NT2/D1 (cell line): ENCODE data around the gene SEL1L.
A peak's percentile ranks its signal among the peaks of the same experiment; 100 is the strongest.

Experiments
- DNase-seq: peaks from one replicate; pipeline ENCODE4 v3.0.0-alpha.2; 2011; ENCODE audit warnings: low read depth, low spot score
- H3K27me3 ChIP-seq: 2 replicates; pipeline ENCODE4 v1.6.0; 2011; ENCODE audit warnings: mild to moderate bottlenecking; ENCODE audit not compliant: insufficient read length, insufficient read depth
- H3K36me3 ChIP-seq: 2 replicates; pipeline ENCODE4 v1.6.1; 2011; ENCODE audit warnings: mild to moderate bottlenecking, low read length, mixed read lengths; ENCODE audit not compliant: insufficient read depth, insufficient read length
- H3K4me1 ChIP-seq: 2 replicates; pipeline ENCODE4 v1.5.1; 2011; ENCODE audit not compliant: insufficient read depth, insufficient read length
- H3K4me3 ChIP-seq: 2 replicates; pipeline ENCODE4 v1.5.1; 2011; ENCODE audit warnings: low read depth; ENCODE audit not compliant: insufficient read length
- H3K9ac ChIP-seq: 2 replicates; pipeline ENCODE4 v1.6.0; 2011; ENCODE audit warnings: low read depth; ENCODE audit not compliant: insufficient read length
- H3K9me3 ChIP-seq: 2 replicates; pipeline ENCODE4 v1.5.1; 2011; ENCODE audit warnings: mild to moderate bottlenecking, low read length; ENCODE audit not compliant: insufficient read depth
- SUZ12 ChIP-seq: IDR thresholded peaks from 2 replicates; pipeline ENCODE4 v1.6.1; 2011; ENCODE audit not compliant: insufficient read length, insufficient read depth; ENCODE audit errors: extremely low read depth
- YY1 ChIP-seq: IDR thresholded peaks from 2 replicates; pipeline ENCODE4 v1.6.1; 2011; ENCODE audit not compliant: insufficient read length, insufficient read depth
- ZNF274 ChIP-seq: IDR thresholded peaks from 2 replicates; pipeline ENCODE4 v1.6.1; 2011; ENCODE audit warnings: mild to moderate bottlenecking, low read depth, low read length

The SEL1L gene

DNA sequence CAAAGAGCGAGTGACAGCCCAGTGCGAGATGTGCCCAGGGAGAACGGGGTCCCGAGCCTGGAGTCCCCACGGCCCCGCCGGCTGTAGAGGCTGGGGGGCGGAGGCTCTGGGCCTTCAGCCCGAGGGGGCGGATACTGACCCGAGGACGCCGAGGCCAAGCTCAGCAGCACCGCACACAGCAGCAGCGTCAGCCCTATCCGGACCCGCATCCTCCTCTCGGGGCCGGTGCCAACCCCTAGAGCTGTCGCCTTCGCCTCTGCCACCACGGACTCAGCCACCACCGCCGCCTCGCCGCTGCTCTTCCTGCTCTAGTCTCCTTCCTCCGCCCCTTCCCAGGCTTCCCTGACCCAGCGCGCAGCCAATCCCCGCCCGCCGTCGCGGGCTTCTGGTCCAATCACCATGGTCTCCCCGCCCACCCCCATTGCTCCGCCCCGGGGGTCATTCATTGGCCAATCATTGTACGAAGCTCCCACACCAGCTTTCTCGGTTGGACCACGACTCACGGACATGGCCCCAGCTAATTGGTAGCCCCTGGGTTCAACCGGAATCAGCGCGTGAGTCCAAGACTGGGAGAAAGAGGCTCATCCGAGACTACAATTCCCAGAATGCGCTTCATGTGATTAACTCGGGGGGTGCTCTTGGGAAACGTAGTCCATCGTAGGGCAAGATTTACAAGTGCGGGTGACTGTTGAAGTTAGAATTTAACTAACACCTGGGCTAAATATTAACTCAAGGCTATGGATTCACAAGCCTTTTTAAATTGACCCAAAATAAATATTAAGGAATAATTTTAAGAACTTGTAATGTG lies at the start of gene SEL1L:
TSS of gene SEL1L (minus strand) at position 318 of the 808 bp plus-strand sequence. CDS start at position 209, 109 bp downstream.
- no peaks in the 10 kb centered on the region for H3K4me1 ChIP-seq
- peak; percentile 97 for DNase-seq
- no peak for TF ChIP-seq YY1
- TF ChIP-seq ZNF274: no peak
- no peak for TF ChIP-seq SUZ12
- peaks cover 11% of the 10 kb centered on the region; the same call in 1 of the 2 replicates for H3K9me3 ChIP-seq
- H3K36me3 ChIP-seq: peaks cover 4% of the 10 kb centered on the region
- H3K4me3 ChIP-seq: peak within 1 kb of the TSS; percentile 98
- H3K9ac ChIP-seq: peak within 1 kb of the TSS; percentile 91
- no peaks in the 10 kb centered on the region for H3K27me3 ChIP-seq

DNA sequence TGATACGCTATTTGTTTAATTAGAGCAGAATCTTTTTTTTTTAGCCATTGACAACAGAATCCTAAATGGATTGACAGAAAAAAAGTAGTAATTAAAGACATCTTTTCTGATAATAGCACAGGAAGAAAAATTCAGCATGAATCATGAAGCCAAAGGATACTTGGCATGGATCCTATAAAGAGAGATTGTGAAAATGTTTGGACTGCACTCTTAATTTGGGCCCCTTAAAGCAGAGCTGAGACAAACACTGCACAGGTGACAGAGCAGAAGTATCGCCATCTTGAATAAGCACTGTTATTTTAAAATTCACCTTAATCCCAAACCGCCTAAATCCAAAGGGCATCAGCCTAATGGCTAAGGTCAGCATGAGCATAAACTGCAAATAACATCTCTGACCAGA lies 48.8 kb upstream of the SEL1L start:
- peaks cover 10% of the 10 kb centered on the region for H3K9me3 ChIP-seq
- TF ChIP-seq SUZ12 (no peak), ZNF274 (no peak), YY1 (no peak)
- no peaks in the 10 kb centered on the region for H3K4me1 ChIP-seq
- H3K36me3 ChIP-seq: no peaks in the 10 kb centered on the region
- H3K9ac ChIP-seq: no peak overlapping the region
- DNase-seq: no peak
- no peak overlapping the region for H3K4me3 ChIP-seq
- H3K27me3 ChIP-seq: no peaks in the 10 kb centered on the region

DNA sequence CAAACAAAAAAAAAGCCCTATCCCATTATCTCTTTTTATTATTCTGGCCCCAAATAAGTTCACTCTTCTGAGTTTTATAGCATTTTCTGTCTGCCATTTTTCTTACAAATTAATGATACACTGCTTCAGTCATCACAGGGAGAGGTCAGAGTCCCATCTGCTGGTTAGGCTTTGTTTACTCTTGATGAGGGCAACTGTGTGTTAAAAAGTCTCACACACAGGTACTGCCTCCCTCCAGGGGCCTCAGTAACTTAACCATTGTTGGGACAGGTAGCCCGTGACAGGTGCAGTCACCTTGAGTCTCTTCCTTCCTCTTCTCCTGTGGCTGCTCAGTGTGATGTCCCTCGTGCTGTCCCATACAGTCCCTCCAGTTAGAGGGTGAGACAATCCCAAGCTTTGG lies 45.5 kb upstream of the SEL1L start:
- no peak for DNase-seq
- Histone ChIP-seq H3K4me3 (no peak overlapping the region), H3K27me3 (no peaks in the 10 kb centered on the region), H3K9me3 (peaks cover 10% of the 10 kb centered on the region), H3K4me1 (no peaks in the 10 kb centered on the region), H3K36me3 (no peaks in the 10 kb centered on the region), H3K9ac (no peak overlapping the region)
- no peak for TF ChIP-seq SUZ12
- TF ChIP-seq YY1: no peak
- no peak for TF ChIP-seq ZNF274

DNA sequence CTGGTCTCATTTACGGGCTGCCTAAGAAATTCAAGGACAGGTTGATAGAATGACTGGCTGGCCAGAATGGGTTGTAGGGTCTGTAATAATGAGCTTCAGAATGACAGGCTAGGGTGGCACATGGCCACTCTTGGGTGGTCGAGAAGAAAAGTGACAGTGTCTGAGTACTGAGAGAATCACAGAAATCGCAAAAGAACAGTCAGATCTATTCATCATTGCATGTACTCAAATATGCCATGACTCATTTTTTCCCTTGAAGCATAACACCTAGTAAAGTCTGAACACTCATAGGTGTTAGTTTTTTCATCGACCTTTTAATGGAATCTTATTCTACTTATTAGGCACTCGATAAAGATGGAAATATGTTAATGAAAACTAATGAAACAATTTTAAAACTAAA lies 37.8 kb upstream of the SEL1L start:
- no peak for TF ChIP-seq YY1
- TF ChIP-seq ZNF274: no peak
- DNase-seq: no peak
- H3K36me3 ChIP-seq: no peaks in the 10 kb centered on the region
- H3K9me3 ChIP-seq: no peaks in the 10 kb centered on the region
- no peak overlapping the region for H3K4me3 ChIP-seq
- no peak overlapping the region for H3K9ac ChIP-seq
- H3K4me1 ChIP-seq: no peaks in the 10 kb centered on the region
- H3K27me3 ChIP-seq: no peaks in the 10 kb centered on the region

DNA sequence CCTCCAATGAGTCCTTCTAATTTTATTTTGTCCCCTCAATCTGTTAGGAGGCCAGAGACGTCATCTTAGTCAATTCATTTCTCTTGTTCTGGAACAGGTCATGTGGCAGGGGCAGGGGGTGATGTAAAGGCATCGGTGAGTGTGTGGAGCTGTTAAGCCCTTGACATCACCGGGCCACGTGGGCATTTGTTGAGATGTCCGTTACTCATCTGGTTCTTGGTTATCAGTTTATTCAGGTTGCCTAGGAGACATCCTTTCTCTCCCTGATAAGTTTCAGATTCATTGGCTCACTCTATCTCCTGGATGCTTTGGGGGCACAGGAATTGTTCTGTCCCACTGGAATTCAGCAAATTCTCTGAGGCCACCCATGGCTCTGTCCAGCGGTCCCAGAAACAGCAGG lies 33.6 kb upstream of the SEL1L start:
- Histone ChIP-seq H3K9me3 (no peaks in the 10 kb centered on the region), H3K4me1 (no peaks in the 10 kb centered on the region), H3K4me3 (no peak overlapping the region), H3K27me3 (no peaks in the 10 kb centered on the region), H3K36me3 (no peaks in the 10 kb centered on the region), H3K9ac (no peak overlapping the region)
- no peak for TF ChIP-seq SUZ12
- TF ChIP-seq ZNF274: no peak
- no peak for TF ChIP-seq YY1
- no peak for DNase-seq

DNA sequence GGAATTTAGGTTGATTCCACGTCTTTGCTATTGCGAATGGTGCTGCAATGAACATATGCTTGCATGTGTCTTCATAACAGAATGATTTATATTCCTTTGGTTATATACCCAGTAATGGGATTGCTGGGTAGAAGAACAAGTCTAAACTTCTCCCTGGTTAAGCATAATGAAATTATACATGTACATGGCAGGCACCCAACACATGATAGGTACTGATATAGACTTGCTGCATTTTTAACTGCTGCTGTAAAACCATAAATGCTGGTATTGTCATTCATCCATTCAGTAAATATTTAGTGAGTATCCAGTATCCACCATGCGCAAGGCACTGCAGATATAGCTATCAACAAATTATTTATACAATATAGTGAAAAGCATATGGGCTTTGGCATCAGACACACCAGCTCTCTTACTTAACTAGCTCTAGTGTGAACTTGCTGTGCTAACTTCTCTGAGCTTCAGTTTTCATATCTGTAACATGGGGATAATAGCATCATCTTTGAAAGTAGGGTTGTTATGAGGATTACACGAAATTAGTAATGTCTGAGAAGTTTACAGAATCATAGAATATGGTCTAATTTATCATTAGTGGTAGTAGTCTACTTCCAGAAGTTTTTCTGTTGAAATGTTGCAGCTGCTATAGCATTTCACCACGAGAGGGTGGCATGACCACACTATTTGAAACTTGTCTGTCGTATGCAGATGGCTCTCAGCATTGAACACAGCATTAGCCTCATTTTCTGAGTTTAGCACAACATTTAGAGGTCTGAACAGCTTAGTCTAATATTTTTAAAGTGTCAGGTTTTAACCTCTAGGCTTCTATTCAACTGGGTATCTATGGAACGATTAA lies 32.0 kb upstream of the SEL1L start:
- H3K9ac ChIP-seq: no peak overlapping the region
- no peaks in the 10 kb centered on the region for H3K9me3 ChIP-seq
- H3K36me3 ChIP-seq: no peaks in the 10 kb centered on the region
- no peaks in the 10 kb centered on the region for H3K27me3 ChIP-seq
- no peak overlapping the region for H3K4me3 ChIP-seq
- H3K4me1 ChIP-seq: no peaks in the 10 kb centered on the region
- no peak for TF ChIP-seq ZNF274
- no peak for TF ChIP-seq YY1
- no peak for TF ChIP-seq SUZ12
- DNase-seq: no peak

DNA sequence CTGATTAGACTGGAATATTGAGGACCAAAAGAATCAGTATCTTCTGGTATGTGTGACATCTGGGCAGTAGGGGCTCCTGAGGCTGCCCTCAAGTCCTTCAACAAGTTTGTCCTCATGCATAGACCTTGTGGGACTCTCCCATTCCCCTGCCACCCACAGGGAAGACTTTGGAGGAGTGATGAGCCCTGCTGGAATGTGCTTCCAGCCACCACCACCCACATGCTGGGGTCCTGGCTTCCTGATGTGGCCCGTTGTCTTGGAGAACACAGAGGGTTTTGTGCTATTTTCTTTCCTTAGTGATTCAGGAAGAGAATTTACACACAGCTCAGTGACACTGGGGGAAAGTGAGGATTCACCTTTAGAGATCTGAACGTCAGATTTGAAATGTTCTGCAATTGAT lies 29.2 kb upstream of the SEL1L start:
- no peaks in the 10 kb centered on the region for H3K27me3 ChIP-seq
- H3K9me3 ChIP-seq: no peaks in the 10 kb centered on the region
- no peak overlapping the region for H3K9ac ChIP-seq
- no peaks in the 10 kb centered on the region for H3K4me1 ChIP-seq
- TF ChIP-seq ZNF274 (no peak), SUZ12 (no peak), YY1 (no peak)
- no peak for DNase-seq
- no peaks in the 10 kb centered on the region for H3K36me3 ChIP-seq
- no peak overlapping the region for H3K4me3 ChIP-seq
